KOPT-K1 (cell line): ENCODE results near the gene SMAP2.

Source experiments
- H3K27ac ChIP-seq: fragments of 200-600 bp; sonication (generic); 2 replicates; pipeline ENCODE4 v1.5.1; 2016; ENCODE audit warnings: antibody characterized with exemption, mild to moderate bottlenecking, low read depth, low read length; ENCODE audit not compliant: poor library complexity, severe bottlenecking
- H3K36me3 ChIP-seq: fragments of 200-600 bp; sonication (generic); 2 replicates; pipeline ENCODE4 v1.5.1; 2017; ENCODE audit warnings: antibody characterized with exemption, mild to moderate bottlenecking, low read length, moderate library complexity; ENCODE audit not compliant: insufficient read depth
- H3K9me3 ChIP-seq: fragments of 200-600 bp; sonication (generic); 2 replicates; pipeline ENCODE4 v1.5.1; 2017; ENCODE audit warnings: antibody characterized with exemption, low read length, mild to moderate bottlenecking; ENCODE audit not compliant: insufficient read depth, poor library complexity, severe bottlenecking

The SMAP2 gene

GRCh38 chr1:40449684-40450494 is 76.4 kb downstream of the SMAP2 start, which contains the start of gene ZFP69B:
ZFP69B (plus strand) TSS chr1:40450476; CDS start chr1:40450962, 486 bp downstream.
- Histone ChIP-seq H3K36me3 (peaks cover 4% of the 10 kb centered on the region; the same call in 1 of the 2 replicates), H3K9me3 (peaks cover 47% of the 10 kb centered on the region), H3K27ac (peak within 1 kb of the TSS; percentile 64)

GRCh38 chr1:40450495-40451237 is 77.1 kb downstream of the SMAP2 start:
- peaks cover 8% of the 10 kb centered on the region; the same call in 1 of the 2 replicates for H3K36me3 ChIP-seq
- peaks cover 50% of the 10 kb centered on the region for H3K9me3 ChIP-seq
- peak overlapping the region; percentile 64 for H3K27ac ChIP-seq

GRCh38 chr1:40451238-40451585 is 77.7 kb downstream of the SMAP2 start:
- H3K9me3 ChIP-seq, result peaks cover 51% of the 10 kb centered on the region
- H3K27ac ChIP-seq, result no peak overlapping the region

GRCh38 chr1:40454873-40455272 is 81.3 kb downstream of the SMAP2 start:
- H3K27ac ChIP-seq, result no peak overlapping the region
- H3K9me3 ChIP-seq, result peaks cover 84% of the 10 kb centered on the region
- H3K36me3 ChIP-seq, result peaks cover 36% of the 10 kb centered on the region

More at GRCh38 chr1:40451238-40451585, 77.7 kb downstream of the SMAP2 start:
- H3K36me3 ChIP-seq, result peaks cover 8% of the 10 kb centered on the region; the same call in 1 of the 2 replicates

- peaks cover 100% of the 10 kb centered on the region for H3K9me3 ChIP-seq
- H3K36me3 ChIP-seq, result peaks cover 41% of the 10 kb centered on the region
- no peak overlapping the region for H3K27ac ChIP-seq
Observed at GRCh38 chr1:40462956-40463590, 89.5 kb downstream of the SMAP2 start.

GRCh38 chr1:40469327-40469726 is 95.8 kb downstream of the SMAP2 start:
- no peak overlapping the region for H3K27ac ChIP-seq
- no peaks in the 10 kb centered on the region for H3K36me3 ChIP-seq
- H3K9me3 ChIP-seq, result peaks cover 91% of the 10 kb centered on the region
